ENCODE measurements around the gene GAD1. TPM values are rescaled to one million over a fixed set of nuclear protein-coding genes. Genes with fewer than 3 reads are reported as not detected.

The GAD1 gene
- total and polyA plus RNA-seq, 2 of the 8 experiments (the other 6 are each of a cell fraction or from before 2014, with no cell fraction given), result 0.65 to 1.0 TPM

DNA sequence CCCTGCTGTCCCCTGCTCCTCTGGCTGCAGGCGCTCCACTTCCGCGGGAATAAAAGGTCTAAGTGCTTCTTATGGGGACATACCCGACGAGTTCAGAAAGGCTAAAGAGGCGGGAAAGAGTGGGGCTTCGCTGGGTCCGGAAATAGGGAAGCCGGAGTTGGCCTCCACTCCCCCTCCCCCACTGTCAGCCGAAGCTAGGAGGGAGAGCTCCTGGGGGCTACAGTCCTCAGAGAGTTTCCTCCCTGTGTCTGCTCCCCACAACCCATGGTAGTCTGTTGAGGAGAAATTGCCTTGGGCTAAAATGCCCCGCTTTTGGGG is 7.2 kb downstream of the GAD1 start:
- Histone ChIP-seq H3K4me2 (ENCODE audit: insufficient read depth in 1 of 2, low read depth in 2 of 2, low read length in 2 of 2) (peak overlapping the region; percentile 76 to 99), H3K23ac (ENCODE audit: insufficient read length) (no peak overlapping the region), H3K14ac (ENCODE audit: insufficient read length) (no peak overlapping the region), H3K4me3 (ENCODE audit: extremely low read depth in 1 of 4, insufficient read depth in 2 of 4, low read depth in 3 of 4, low read length in 4 of 4) (peak overlapping the region; percentile 16 to 64 (median 52)), H4K8ac (ENCODE audit: extremely low read depth, insufficient read depth, low read length) (no peak overlapping the region), H2AK5ac (ENCODE audit: low read depth, low read length) (no peak overlapping the region), H3K9me3 (ENCODE audit: insufficient read depth in 2 of 2, low read depth in 1 of 2, low read length in 1 of 2) (no peaks in the 10 kb centered on the region), H4K20me1 (replicated peaks in 1 of 2; ENCODE audit: control insufficient read depth in 1 of 2, insufficient read depth in 2 of 2, low read length in 2 of 2) (no peaks in the 10 kb centered on the region), H2BK15ac (ENCODE audit: low read length) (no peak overlapping the region), H3K9ac (replicated peaks in 1 of 4; ENCODE audit: extremely low read depth in 1 of 4, low read depth in 3 of 4, low read length in 3 of 4) (peak overlapping the region in 1 of 4 experiments; percentile 13; a peak in 2 of 7 replicates), H4K5ac (ENCODE audit: insufficient read length, low read depth, low read length) (peak overlapping the region; percentile 15), H2BK120ac (replicated peaks; ENCODE audit: low read depth, low read length) (no peak overlapping the region), H2BK20ac (ENCODE audit: low read length) (no peak overlapping the region), H3K79me2 (ENCODE audit: control insufficient read depth in 1 of 2, insufficient read depth in 2 of 2, low read length in 2 of 2) (no peaks in the 10 kb centered on the region), H3K23me2 (ENCODE audit: low read depth, low read length) (peaks cover 11% of the 10 kb centered on the region; the same call in 1 of the 2 replicates), H3K56ac (replicated peaks; ENCODE audit: insufficient read length, low read depth, low read length) (no peak overlapping the region), H3K27ac (ENCODE audit: low read depth, low read length) (no peak overlapping the region), H4K91ac (replicated peaks; ENCODE audit: insufficient read length, low read length) (peak overlapping the region; percentile 71), H3K4me1 (replicated peaks in 1 of 4; ENCODE audit: control insufficient read depth in 3 of 4, insufficient read depth in 4 of 4, low read length in 3 of 4) (peaks cover 6 to 39% (median 23%) of the 10 kb centered on the region in 4 experiments), H2AFZ (ENCODE audit: low read length) (0 out of 2 replicates have a peak overlapping the region, but pooled peaks have one; percentile 26), H2BK5ac (ENCODE audit: low read depth, low read length) (peak overlapping the region; percentile 5; the same call in 1 of the 2 replicates), H3K4ac (replicated peaks; ENCODE audit: insufficient read length, low read depth, low read length) (no peak overlapping the region), H3K79me1 (ENCODE audit: low read depth, low read length) (no peaks in the 10 kb centered on the region), H3K18ac (ENCODE audit: extremely low read depth, low read length) (peak overlapping the region; percentile 87), H2BK12ac (ENCODE audit: low read depth, low read length) (peak overlapping the region; percentile 30; the same call in 1 of the 2 replicates), H3K36me3 (ENCODE audit: control insufficient read depth in 2 of 4, insufficient read depth in 4 of 4, low read length in 3 of 4) (no peaks in the 10 kb centered on the region), H3K27me3 (replicated peaks in 1 of 4; ENCODE audit: control insufficient read depth in 3 of 4, extremely low read depth in 1 of 4, insufficient read depth in 3 of 4, low read length in 3 of 4) (peaks cover 47 to 85% (median 77%) of the 10 kb centered on the region in 4 experiments)
- DNase-seq (ENCODE audit: low read depth in 1 of 2, low spot score in 2 of 2), result no peak
- 2% methylated on average over 11 of the region's 11 CpGs; no CpG with 5 or more reads in 1 of the 2 experiments for WGBS, 2 experiments (ENCODE audit: extremely low coverage in 1 of 2, insufficient coverage in 1 of 2, insufficient read length in 1 of 2, insufficient replicate concordance in 2 of 2, low coverage in 1 of 2, low lambda C conversion rate in 2 of 2, missing lambda C conversion rate in 1 of 2)
- ChIA-PET CTCF (ENCODE audit: partially characterized antibody) (interaction anchor here (0.9 to 2.7 kb wide), 4 partner anchors 10 to 457 kb away, joined by 3 to 12 read pairs (median 6); no protein-coding TSS in a partner anchor), POLR2A (ENCODE audit: partially characterized antibody) (interaction anchor here (1.0 kb wide), 1 partner anchor 9 kb away, joined by 3 read pairs; no protein-coding TSS in a partner anchor)
- no peak for FAIRE-seq
- TF ChIP-seq EGR1 (IDR thresholded peaks at IDR 0.05; ENCODE audit: borderline replicate concordance, low read depth, low read length), result no peak
- peak; percentile 37 for TF ChIP-seq CTBP2 (IDR thresholded peaks at IDR 0.05; ENCODE audit: borderline replicate concordance, insufficient read depth, insufficient read length, low read length)
- no peak for TF ChIP-seq BCL11A (IDR thresholded peaks at IDR 0.05; ENCODE audit: low read depth in 2 of 2, low read length in 2 of 2)
- no peak for TF ChIP-seq SP2 (IDR thresholded peaks at IDR 0.05; ENCODE audit: low read length)
- TF ChIP-seq TAF7 (optimal IDR thresholded peaks at IDR 0.05; ENCODE audit: borderline replicate concordance, low read depth, low read length), result no peak
- TF ChIP-seq, protein P1, sequence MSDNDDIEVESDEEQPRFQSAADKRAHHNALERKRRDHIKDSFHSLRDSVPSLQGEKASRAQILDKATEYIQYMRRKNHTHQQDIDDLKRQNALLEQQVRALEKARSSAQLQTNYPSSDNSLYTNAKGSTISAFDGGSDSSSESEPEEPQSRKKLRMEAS (IDR thresholded peaks at IDR 0.05), result peak; percentile 23; the same call in 1 of the 2 replicates
- peak; percentile 86 for TF ChIP-seq ASH2L (IDR thresholded peaks at IDR 0.05; ENCODE audit: low read length)
- TF ChIP-seq, protein P2, sequence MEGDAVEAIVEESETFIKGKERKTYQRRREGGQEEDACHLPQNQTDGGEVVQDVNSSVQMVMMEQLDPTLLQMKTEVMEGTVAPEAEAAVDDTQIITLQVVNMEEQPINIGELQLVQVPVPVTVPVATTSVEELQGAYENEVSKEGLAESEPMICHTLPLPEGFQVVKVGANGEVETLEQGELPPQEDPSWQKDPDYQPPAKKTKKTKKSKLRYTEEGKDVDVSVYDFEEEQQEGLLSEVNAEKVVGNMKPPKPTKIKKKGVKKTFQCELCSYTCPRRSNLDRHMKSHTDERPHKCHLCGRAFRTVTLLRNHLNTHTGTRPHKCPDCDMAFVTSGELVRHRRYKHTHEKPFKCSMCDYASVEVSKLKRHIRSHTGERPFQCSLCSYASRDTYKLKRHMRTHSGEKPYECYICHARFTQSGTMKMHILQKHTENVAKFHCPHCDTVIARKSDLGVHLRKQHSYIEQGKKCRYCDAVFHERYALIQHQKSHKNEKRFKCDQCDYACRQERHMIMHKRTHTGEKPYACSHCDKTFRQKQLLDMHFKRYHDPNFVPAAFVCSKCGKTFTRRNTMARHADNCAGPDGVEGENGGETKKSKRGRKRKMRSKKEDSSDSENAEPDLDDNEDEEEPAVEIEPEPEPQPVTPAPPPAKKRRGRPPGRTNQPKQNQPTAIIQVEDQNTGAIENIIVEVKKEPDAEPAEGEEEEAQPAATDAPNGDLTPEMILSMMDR (IDR thresholded peaks at IDR 0.05; ENCODE audit: control extremely low read depth in 1 of 3, insufficient read depth in 1 of 3, low read depth in 1 of 3, low read length in 3 of 3), result no peak
- TF ChIP-seq MAFK (IDR thresholded peaks at IDR 0.05; ENCODE audit: low read depth, low read length), result no peak
- TF ChIP-seq RAD21 (IDR thresholded peaks at IDR 0.05 in 1 of 2, conservative IDR thresholded peaks at IDR 0.05 in 1 of 2; ENCODE audit: low read depth in 2 of 2, low read length in 2 of 2), result no peak
